SJCRH30 (cell line): ENCODE measurements around the gene MXD4. TPM values are rescaled to one million over a fixed set of nuclear protein-coding genes. Genes with fewer than 3 reads are reported as not detected.

Source experiments
- DNase-seq, 2 experiments: peaks; one replicate each; pipeline ENCODE4 v3.0.0-alpha.2; 2015 to 2020
- H3K27ac ChIP-seq: fragments of 250-450 bp; sonication (Bioruptor Pico); 2 replicates; pipeline ENCODE4 v1.5.1; 2020; ENCODE audit warnings: mild to moderate bottlenecking, moderate library complexity
- H3K27me3 ChIP-seq: fragments of 250-450 bp; sonication (Bioruptor Pico); 2 replicates; pipeline ENCODE4 v1.5.1; 2020; ENCODE audit warnings: mild to moderate bottlenecking, moderate library complexity
- H3K36me3 ChIP-seq: fragments of 250-450 bp; sonication (Bioruptor Pico); 2 replicates; pipeline ENCODE4 v1.5.1; 2020; ENCODE audit warnings: mild to moderate bottlenecking, moderate library complexity
- H3K4me1 ChIP-seq: fragments of 250-450 bp; sonication (Bioruptor Pico); 2 replicates; pipeline ENCODE4 v1.5.1; 2020; ENCODE audit warnings: mild to moderate bottlenecking, moderate library complexity
- H3K4me3 ChIP-seq: fragments of 250-450 bp; sonication (Bioruptor Pico); 2 replicates; pipeline ENCODE4 v1.5.1; 2020; ENCODE audit warnings: mild to moderate bottlenecking, moderate library complexity
- H3K9me3 ChIP-seq: fragments of 250-450 bp; sonication (Bioruptor Pico); replicated peaks from 2 replicates; pipeline ENCODE4 v1.5.1; 2020; ENCODE audit warnings: mild to moderate bottlenecking, moderate library complexity
- total RNA-seq: library from RNA; depleted of rRNA; stranded (reverse); fragments of >200 nt; shearing (Covaris generic); gene quantifications from 2 replicates; pipeline ENCODE4 v1.2.3, GENCODE V29; 2014

MXD4 gene
- total RNA-seq, 1 experiment from 2014 or later, result 7.1 TPM

DNA sequence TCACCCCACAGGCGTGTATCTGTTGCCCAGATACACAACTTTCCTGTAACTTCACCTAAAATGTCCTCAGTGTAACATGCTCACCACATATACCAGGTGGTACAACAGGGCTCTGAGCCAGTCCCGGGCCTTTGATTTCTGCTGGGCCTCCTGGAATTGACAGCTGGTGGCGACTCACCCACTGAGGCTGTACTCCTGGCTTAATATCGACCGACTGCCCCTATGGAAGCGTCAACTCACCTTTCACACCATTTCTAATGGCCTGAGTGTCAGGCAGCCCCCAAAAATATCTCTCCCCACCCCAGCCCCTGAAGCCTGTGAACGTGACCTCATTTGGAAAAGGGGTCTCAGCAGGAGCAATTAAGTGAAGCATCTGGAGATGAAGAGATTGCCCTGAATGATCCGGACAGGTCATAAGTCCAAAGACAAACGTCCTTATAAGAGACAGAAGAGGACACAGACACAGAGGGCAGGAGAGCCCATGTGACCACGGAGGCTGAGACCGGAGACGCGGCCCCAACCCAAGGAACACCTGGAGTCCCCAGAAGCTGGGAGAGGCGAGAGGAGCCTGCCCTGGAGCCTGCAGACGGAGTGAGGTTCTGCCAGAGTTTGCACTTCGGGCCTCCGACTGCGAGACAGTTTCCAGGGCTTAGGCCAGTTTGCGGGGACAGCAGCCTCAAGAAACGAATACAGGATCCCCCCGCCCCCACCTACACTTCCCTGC, 12.6 kb upstream of the MXD4 start:
- Histone ChIP-seq H3K4me1 (no peaks in the 10 kb centered on the region), H3K27me3 (peaks cover 16% of the 10 kb centered on the region), H3K36me3 (no peaks in the 10 kb centered on the region), H3K27ac (no peak overlapping the region), H3K9me3 (no peaks in the 10 kb centered on the region), H3K4me3 (no peak overlapping the region)
- no peak for DNase-seq

GRCh38 chr4:2273657-2274319, 11.9 kb upstream of the MXD4 start:
- no peaks in the 10 kb centered on the region for H3K36me3 ChIP-seq
- H3K4me1 ChIP-seq, result no peaks in the 10 kb centered on the region
- H3K9me3 ChIP-seq, result no peaks in the 10 kb centered on the region
- H3K4me3 ChIP-seq, result no peak overlapping the region
- peaks cover 21% of the 10 kb centered on the region for H3K27me3 ChIP-seq
- no peak for DNase-seq
- no peak overlapping the region for H3K27ac ChIP-seq

DNA sequence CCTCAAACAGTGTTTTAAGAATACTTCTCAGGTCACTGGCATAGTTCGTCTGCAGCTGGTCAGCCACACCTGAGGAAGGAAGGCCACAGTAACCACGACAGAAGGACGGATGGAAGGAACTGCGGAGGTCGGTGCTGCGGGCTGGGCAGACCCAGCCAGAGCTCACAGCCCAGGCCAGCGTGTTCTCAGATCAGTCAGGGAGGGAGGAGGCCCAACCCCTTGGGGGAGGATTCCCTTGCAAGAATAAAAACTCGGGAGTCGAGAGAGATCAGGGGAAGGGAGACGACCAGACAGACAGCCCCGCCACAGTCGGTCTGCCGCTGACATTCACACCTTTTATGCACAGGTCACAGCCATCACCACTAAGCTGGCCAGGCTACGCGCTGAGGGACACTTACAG, 11.3 kb upstream of the MXD4 start:
- no peak overlapping the region for H3K4me3 ChIP-seq
- H3K27me3 ChIP-seq, result peaks cover 23% of the 10 kb centered on the region
- no peaks in the 10 kb centered on the region for H3K4me1 ChIP-seq
- no peaks in the 10 kb centered on the region for H3K36me3 ChIP-seq
- H3K27ac ChIP-seq, result no peak overlapping the region
- no peaks in the 10 kb centered on the region for H3K9me3 ChIP-seq
- no peak for DNase-seq

DNA sequence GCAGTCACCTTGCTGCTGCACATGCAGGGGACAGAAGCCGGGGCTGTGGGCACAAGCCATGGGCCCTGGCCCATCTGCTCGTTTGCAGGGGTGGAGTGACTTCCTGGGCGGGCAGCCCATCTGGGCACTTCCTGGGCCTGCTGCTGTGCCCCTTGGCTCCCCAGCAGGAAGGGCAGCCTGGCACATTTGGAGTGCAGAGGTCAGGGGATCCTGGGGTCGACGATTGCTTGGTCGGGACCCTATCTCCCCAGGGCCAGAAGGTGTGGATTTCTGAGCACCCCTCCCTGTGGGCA, 10.9 kb upstream of the MXD4 start:
- Histone ChIP-seq H3K27me3 (peaks cover 26% of the 10 kb centered on the region), H3K4me3 (no peak overlapping the region), H3K4me1 (no peaks in the 10 kb centered on the region), H3K9me3 (no peaks in the 10 kb centered on the region), H3K36me3 (no peaks in the 10 kb centered on the region), H3K27ac (no peak overlapping the region)
- no peak for DNase-seq

DNA sequence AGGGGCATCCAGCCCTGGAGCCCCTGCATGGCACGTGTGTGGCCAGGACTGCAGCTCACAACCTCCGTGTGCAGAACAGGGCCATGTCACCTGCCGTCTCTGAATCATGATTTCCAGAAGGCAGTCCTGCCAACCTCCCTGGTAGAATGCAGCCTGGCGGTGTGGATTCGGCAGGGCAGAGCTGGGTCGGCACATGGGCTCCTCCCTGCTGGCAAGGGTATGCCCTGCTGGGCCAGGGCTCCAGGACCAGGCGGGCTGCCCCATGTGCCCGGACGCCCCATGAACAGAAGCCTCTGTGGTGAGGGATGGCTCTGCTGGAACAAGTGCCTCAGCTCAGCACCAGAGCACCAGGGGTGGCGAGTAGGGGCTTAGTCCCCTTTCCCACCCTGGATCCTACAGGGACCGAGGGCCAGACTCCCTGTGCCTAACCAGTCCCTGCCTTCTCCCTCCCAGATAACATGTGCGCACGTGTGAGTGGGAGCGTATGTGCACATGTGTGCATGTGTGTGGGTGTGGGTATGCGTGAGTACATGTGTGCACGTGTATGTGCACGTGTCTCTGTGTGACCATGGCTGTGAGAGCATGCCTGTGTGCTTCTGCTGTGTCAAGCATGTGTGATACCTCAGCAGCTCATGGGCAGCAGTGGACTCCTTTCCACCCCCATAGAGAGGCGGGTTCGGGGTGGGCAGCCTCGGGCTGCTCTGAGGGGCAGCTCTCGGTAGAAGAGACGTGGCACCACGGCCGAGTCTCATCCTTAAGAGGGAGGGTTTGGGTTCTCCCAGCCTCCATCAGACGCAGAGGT, 10.3 kb upstream of the MXD4 start:
- no peak overlapping the region for H3K27ac ChIP-seq
- no peaks in the 10 kb centered on the region for H3K36me3 ChIP-seq
- no peaks in the 10 kb centered on the region for H3K9me3 ChIP-seq
- H3K27me3 ChIP-seq, result peaks cover 26% of the 10 kb centered on the region
- DNase-seq, result no peak
- H3K4me3 ChIP-seq, result no peak overlapping the region
- H3K4me1 ChIP-seq, result no peaks in the 10 kb centered on the region

- H3K27me3 ChIP-seq, result peaks cover 26% of the 10 kb centered on the region
- no peak for DNase-seq
- no peak overlapping the region for H3K27ac ChIP-seq
- no peaks in the 10 kb centered on the region for H3K36me3 ChIP-seq
- H3K4me3 ChIP-seq, result no peak overlapping the region
- H3K4me1 ChIP-seq, result no peaks in the 10 kb centered on the region
- H3K9me3 ChIP-seq, result no peaks in the 10 kb centered on the region
Observed at GRCh38 chr4:2271279-2272025, 9.5 kb upstream of the MXD4 start.

DNA sequence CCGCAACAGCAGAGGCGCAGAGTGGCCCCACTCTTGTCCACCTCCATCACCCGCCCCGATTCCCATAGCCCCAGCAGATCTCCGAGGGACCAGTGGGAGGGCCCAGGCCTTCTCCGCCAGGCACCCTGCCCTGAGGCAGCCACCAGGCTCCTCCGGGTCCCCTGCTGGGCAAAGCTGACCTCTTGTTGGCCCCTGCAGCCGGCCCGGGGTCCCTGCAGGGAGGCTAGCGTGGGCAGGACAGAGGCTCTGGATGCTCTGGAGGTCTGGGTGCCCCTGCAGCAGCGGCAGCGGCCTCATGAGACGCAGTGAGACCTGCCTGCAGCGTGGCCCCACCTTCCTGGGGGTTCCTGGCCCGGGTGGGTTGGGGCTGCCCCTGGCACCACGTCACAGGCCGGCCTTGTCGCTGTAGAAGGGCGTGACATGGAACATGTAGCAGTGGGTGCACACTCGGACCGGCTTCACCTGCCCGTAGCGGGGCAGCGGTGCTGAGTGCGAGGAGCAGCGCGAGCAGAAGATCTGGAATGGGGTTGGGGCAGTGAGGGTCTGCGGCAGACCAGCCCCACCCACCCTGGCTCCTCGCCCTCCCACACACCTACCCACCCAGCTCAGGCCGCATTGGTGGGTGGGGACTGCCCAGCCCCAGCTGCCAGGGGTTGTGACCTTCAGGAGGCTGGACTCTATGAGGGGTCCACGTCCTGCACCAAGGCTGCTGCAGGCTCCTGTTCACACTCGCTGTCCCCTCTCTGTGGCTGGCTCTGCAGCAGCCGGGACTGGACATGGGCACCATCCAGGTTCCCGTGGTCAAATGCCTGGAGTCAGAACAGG, 8.6 kb upstream of the MXD4 start:
- no peak for DNase-seq
- no peak overlapping the region for H3K27ac ChIP-seq
- no peak overlapping the region for H3K4me3 ChIP-seq
- no peaks in the 10 kb centered on the region for H3K4me1 ChIP-seq
- H3K27me3 ChIP-seq, result peaks cover 26% of the 10 kb centered on the region
- H3K9me3 ChIP-seq, result no peaks in the 10 kb centered on the region
- H3K36me3 ChIP-seq, result no peaks in the 10 kb centered on the region

- no peak overlapping the region for H3K4me3 ChIP-seq
Observed at GRCh38 chr4:2269618-2270163, 7.8 kb upstream of the MXD4 start.

GRCh38 chr4:2269206-2269531, 7.3 kb upstream of the MXD4 start:
- Histone ChIP-seq H3K36me3 (no peaks in the 10 kb centered on the region), H3K4me1 (no peaks in the 10 kb centered on the region), H3K27ac (no peak overlapping the region), H3K9me3 (no peaks in the 10 kb centered on the region), H3K4me3 (no peak overlapping the region), H3K27me3 (peaks cover 19% of the 10 kb centered on the region)
- no peak for DNase-seq

More at GRCh38 chr4:2269618-2270163, 7.8 kb upstream of the MXD4 start:
- peaks cover 21% of the 10 kb centered on the region for H3K27me3 ChIP-seq
- no peaks in the 10 kb centered on the region for H3K36me3 ChIP-seq
- H3K9me3 ChIP-seq, result no peaks in the 10 kb centered on the region
- no peak for DNase-seq
- no peak overlapping the region for H3K27ac ChIP-seq
- H3K4me1 ChIP-seq, result no peaks in the 10 kb centered on the region

DNA sequence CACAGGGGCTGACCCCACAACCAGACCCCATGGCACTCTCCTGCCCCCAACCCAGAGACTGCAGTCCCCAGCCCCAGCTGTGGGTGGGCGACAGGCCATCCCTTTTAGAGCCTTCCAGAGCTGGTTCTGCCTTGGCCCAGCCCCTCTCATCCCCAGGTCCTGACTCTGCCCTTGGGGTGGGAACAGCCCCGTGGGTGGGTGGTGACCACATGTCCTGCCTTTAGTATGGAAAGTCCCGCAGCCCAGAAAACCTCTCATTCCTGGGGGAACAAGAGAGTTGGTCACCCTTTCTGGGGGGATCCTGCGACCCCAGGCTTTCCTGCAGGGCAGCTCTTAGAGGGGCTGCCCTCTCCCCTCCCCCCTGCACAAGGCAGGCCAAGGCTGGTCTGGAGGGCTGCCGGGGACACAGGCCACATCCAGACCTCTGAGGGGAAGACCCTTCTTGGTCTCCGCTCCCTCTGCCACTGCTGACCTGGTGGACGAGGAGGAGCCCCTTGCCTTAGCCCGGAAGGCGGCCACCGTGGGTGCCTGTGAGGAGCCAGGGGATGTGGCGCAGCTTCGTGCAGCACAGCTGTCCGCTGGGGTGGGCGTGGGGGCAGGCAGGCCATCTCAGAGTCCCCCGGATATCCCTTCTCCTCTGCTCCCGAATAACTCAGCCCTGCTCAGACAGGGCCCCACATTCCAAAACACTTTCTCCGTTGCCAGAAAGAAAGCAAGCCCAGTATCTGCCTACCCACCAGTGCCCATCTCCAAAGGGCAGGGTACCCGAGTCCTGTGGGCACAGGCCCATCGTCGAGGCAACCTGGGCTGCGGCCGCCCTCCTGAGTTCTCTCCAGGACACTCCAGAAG, 6.7 kb upstream of the MXD4 start:
- Histone ChIP-seq H3K36me3 (no peaks in the 10 kb centered on the region), H3K4me1 (no peaks in the 10 kb centered on the region), H3K27me3 (peaks cover 19% of the 10 kb centered on the region), H3K4me3 (no peak overlapping the region), H3K27ac (no peak overlapping the region), H3K9me3 (no peaks in the 10 kb centered on the region)
- DNase-seq, result no peak

DNA sequence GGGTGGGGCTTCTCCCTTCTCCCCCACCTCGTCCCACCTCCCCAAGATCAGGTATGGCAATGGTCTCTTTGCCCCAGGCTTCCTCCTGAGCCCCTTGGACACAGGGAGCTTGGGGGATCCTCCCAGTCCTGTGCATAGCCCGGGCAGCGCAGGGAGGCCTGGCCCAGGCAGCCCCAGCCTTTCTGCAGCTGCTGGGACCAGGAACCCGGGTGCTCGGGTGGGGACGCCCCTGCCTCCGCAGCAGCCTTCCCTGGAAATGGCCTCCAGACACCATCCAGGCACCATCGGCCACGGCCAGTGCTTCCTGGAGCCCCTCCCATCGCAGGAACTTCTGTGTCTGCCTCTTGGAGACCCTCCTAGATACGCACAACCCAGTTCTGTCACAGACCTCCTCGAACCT, 5.9 kb upstream of the MXD4 start:
- Histone ChIP-seq H3K4me1 (no peaks in the 10 kb centered on the region), H3K36me3 (no peaks in the 10 kb centered on the region), H3K4me3 (no peak overlapping the region), H3K27ac (no peak overlapping the region), H3K9me3 (no peaks in the 10 kb centered on the region), H3K27me3 (peaks cover 17% of the 10 kb centered on the region)
- DNase-seq, result no peak

DNA sequence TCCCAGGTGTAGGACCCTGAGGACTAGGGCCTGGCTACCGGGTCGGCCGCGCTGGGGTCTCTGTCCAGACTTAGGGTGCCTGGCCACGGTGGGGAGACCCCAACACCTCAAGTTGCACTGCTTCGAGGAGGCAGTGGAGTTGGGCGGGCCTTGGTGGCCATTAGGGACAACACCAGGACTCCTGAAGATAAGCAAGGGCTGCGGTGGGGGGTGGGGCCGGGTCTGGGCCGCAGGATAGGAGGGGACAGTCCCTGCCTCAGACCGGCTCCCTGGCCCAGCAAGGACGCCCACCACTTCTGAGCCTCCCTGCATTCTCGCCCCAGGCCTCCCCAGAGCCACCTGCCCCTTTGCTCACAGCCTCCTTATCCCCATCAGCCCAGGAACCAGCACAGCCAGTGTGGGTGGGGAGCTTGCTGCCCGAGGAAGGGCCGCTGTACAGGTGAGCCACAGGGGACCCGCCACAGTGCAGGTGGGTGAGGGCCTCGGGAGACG, 5.5 kb upstream of the MXD4 start:
- H3K27me3 ChIP-seq, result peaks cover 15% of the 10 kb centered on the region
- H3K4me3 ChIP-seq, result no peak overlapping the region
- no peaks in the 10 kb centered on the region for H3K36me3 ChIP-seq
- H3K9me3 ChIP-seq, result no peaks in the 10 kb centered on the region
- no peaks in the 10 kb centered on the region for H3K4me1 ChIP-seq
- no peak for DNase-seq
- H3K27ac ChIP-seq, result no peak overlapping the region

DNA sequence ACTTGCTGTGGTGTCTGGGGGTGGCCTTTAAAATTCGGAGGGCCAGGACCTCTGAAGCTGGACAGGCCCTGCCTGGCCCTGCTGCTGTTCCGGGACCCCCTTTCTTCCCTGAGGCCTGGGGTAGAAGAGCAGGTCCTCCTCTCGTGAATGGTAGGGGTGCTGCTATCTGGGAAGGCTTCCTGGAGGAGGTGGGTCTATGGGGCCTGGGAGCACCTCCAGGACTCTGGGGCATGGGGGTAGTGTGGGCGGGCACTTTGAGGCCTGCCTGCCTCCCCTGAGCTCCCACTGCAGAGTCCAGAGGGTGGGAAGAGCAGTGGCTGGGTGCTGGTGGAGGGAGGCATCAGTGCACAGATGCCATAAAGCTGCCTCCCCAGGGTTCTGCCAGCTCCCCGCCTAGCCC, 4.9 kb upstream of the MXD4 start:
- Histone ChIP-seq H3K27ac (no peak overlapping the region), H3K4me1 (no peaks in the 10 kb centered on the region), H3K4me3 (no peak overlapping the region), H3K27me3 (peaks cover 15% of the 10 kb centered on the region), H3K9me3 (no peaks in the 10 kb centered on the region), H3K36me3 (no peaks in the 10 kb centered on the region)
- no peak for DNase-seq
